ENCODE data around the gene XYLT1. TPM values are rescaled to one million over a fixed set of nuclear protein-coding genes. Genes with fewer than 3 reads are reported as not detected.
A peak's percentile ranks its signal among the peaks of the same experiment; 100 is the strongest.

The XYLT1 gene
- total and polyA plus RNA-seq, 4 experiments from 2014 or later, result 1.4 to 48.5 (median 24.5) TPM

DNA sequence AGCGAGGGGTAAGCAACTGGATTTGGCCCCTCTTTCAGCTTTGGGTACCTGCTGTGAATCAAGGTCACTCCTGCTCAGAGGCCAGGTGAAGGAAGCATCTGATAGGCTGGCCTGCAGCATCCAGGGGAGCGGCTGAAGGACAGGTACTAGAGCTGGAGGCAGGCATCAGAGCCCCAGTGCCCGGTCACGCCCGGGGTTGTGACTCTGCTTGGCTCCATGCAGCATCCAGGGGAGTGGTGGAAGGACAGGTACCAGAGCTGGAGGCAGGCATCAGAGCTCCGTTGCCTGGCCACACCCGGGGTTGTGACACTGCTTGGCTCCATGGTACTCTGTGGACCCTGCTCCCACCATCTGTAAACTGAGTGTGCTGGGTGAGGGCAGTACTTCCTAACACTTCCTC is 189.7 kb downstream of the XYLT1 start:
- intact Hi-C loops (cut with micrococcal nuclease), result no loop called here
- H3K9me3 ChIP-seq (ENCODE audit: control insufficient read depth in 1 of 2, low read length in 2 of 2), result no peaks in the 10 kb centered on the region
- Mint-ChIP-seq H3K4me1 (peaks cover 23 to 43% (median 27%) of the 10 kb centered on the region in 4 donors), H3K9me3 (no peaks in the 10 kb centered on the region), H3K36me3 (no peaks in the 10 kb centered on the region), H3K4me3 (no peak overlapping the region), H3K27ac (peak overlapping the region in 2 of 7 donors; percentile 2 to 66), H3K27me3 (no peaks in the 10 kb centered on the region)
- H3K36me3 ChIP-seq (ENCODE audit: insufficient read depth, low read length), result no peaks in the 10 kb centered on the region
- no peak for DNase-seq
- H3K27me3 ChIP-seq (ENCODE audit: insufficient read depth, low read length), result no peaks in the 10 kb centered on the region
- H3K4me1 ChIP-seq (ENCODE audit: insufficient read depth, low read length), result peaks cover 2% of the 10 kb centered on the region
- H3K4me3 ChIP-seq (ENCODE audit: low read length in 2 of 2), result no peak overlapping the region
- no peak overlapping the region for H3K27ac ChIP-seq (ENCODE audit: low read depth, low read length)
- POLR2A ChIA-PET (ENCODE audit: partially characterized antibody), result interaction anchor here (1.4 kb wide), 1 partner anchor 89 kb away, joined by 4 read pairs; no protein-coding TSS in a partner anchor
- CTCF ChIA-PET (ENCODE audit: partially characterized antibody), result no interaction called here

DNA sequence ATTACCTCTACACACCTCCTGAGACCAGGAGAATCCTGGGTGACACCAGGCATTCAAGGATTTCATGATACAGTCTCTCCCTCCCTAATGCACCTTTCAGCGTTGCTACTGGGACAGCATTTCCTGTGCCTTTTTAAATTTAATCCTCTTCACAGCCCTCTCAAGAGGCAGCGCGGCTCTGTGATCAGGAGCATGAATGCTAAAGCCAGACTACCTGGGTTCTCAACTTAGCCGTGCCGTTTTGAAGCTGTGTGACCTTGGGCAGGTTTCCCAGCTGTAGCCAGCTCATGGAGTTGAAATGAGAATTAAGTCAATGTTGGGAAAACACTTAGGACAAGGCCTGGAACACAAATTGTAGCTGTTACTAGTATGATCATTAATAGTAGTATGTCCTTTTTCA is 191.8 kb downstream of the XYLT1 start:
- Mint-ChIP-seq H3K4me1 (peaks cover 31 to 53% (median 36%) of the 10 kb centered on the region in 4 donors), H3K27me3 (no peaks in the 10 kb centered on the region), H3K9me3 (no peaks in the 10 kb centered on the region), H3K27ac (peak overlapping the region in 2 of 7 donors; percentile 15 to 58), H3K36me3 (no peaks in the 10 kb centered on the region), H3K4me3 (no peak overlapping the region)
- intact Hi-C loops (cut with micrococcal nuclease), result loop anchor here (5.0 kb wide), 1 partner anchor 188 kb away; no protein-coding TSS in a partner anchor
- Histone ChIP-seq H3K27ac (ENCODE audit: low read depth, low read length) (no peak overlapping the region), H3K27me3 (ENCODE audit: insufficient read depth, low read length) (no peaks in the 10 kb centered on the region), H3K36me3 (ENCODE audit: insufficient read depth, low read length) (no peaks in the 10 kb centered on the region), H3K4me3 (ENCODE audit: low read length in 2 of 2) (no peak overlapping the region), H3K4me1 (ENCODE audit: insufficient read depth, low read length) (peaks cover 16% of the 10 kb centered on the region), H3K9me3 (ENCODE audit: control insufficient read depth in 1 of 2, low read length in 2 of 2) (no peaks in the 10 kb centered on the region)
- CTCF ChIA-PET (ENCODE audit: partially characterized antibody), result interaction anchor here (1.1 to 3.2 kb wide), 8 partner anchors 9 to 189 kb away, joined by 3 to 12 read pairs (median 3); no protein-coding TSS in a partner anchor
- POLR2A ChIA-PET (ENCODE audit: partially characterized antibody), result no interaction called here
- no peak for DNase-seq

DNA sequence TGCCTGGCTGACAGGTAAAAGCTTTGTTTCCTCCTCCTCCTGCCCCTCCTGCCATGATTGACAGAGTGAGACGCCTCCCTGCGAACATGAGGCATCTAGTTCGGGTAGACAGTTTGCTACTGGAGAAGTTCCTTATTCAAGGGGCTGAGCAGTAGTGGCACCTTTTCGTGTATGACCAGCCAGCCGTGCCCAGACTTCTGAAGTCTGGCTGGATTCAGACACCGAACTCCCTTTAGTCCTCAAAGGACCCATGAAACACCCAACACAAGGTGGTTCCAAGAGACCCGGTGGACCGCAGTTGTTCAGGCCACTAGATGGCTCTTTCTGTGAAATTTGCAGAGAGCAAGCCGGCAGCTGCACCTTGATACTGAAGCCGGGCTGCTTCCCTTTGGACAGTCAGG is 192.8 kb downstream of the XYLT1 start:
- peak overlapping the region in 3 of 7 donors; percentile 3 to 74 (median 64) for H3K27ac Mint-ChIP-seq
- peaks cover 16% of the 10 kb centered on the region for H3K4me1 ChIP-seq (ENCODE audit: insufficient read depth, low read length)
- H3K36me3 ChIP-seq (ENCODE audit: insufficient read depth, low read length), result no peaks in the 10 kb centered on the region
- POLR2A ChIA-PET (ENCODE audit: partially characterized antibody), result no interaction called here
- H3K4me3 Mint-ChIP-seq, result no peak overlapping the region
- CTCF ChIA-PET (ENCODE audit: partially characterized antibody), result interaction anchor here (1.3 to 3.2 kb wide), 6 partner anchors 9 to 190 kb away, joined by 3 to 12 read pairs (median 4); no protein-coding TSS in a partner anchor
- H3K4me1 Mint-ChIP-seq, result peaks cover 30 to 55% (median 37%) of the 10 kb centered on the region in 4 donors
- H3K9me3 Mint-ChIP-seq, result no peaks in the 10 kb centered on the region
- H3K36me3 Mint-ChIP-seq, result no peaks in the 10 kb centered on the region
- no peak for DNase-seq
- H3K4me3 ChIP-seq (ENCODE audit: low read length in 2 of 2), result no peak overlapping the region
- no peaks in the 10 kb centered on the region for H3K27me3 Mint-ChIP-seq
- no peak overlapping the region for H3K27ac ChIP-seq (ENCODE audit: low read depth, low read length)
- intact Hi-C loops (cut with micrococcal nuclease), result loop anchor here (5.0 kb wide), 1 partner anchor 189 kb away; no protein-coding TSS in a partner anchor
- H3K27me3 ChIP-seq (ENCODE audit: insufficient read depth, low read length), result no peaks in the 10 kb centered on the region
- no peaks in the 10 kb centered on the region for H3K9me3 ChIP-seq (ENCODE audit: control insufficient read depth in 1 of 2, low read length in 2 of 2)

DNA sequence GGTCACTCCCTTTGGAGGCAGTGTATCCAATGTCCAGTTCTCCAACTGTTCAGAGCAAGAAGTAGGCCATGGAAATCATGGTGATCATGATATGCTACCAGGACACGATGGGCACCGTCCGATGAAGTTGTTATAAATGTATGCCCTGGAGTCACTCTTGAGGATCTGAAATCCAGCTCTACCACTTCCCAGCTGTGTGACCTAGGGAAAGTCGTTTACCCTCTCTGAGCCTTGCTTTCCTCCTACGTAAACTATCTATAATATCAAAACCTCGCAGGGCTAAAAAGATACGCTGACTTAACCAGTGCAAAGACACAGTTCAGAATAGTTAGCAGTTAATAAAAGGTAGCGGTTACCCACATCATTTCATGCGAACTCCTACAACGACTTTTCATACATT is 194.2 kb downstream of the XYLT1 start:
- no peak for DNase-seq
- intact Hi-C loops (cut with micrococcal nuclease), result loop anchor here (5.0 kb wide), 1 partner anchor 191 kb away; no protein-coding TSS in a partner anchor
- H3K4me1 Mint-ChIP-seq, result peaks cover 30 to 63% (median 44%) of the 10 kb centered on the region in 4 donors
- Histone ChIP-seq H3K4me1 (ENCODE audit: insufficient read depth, low read length) (peaks cover 20% of the 10 kb centered on the region), H3K27ac (ENCODE audit: low read depth, low read length) (no peak overlapping the region), H3K4me3 (ENCODE audit: low read length in 2 of 2) (no peak overlapping the region), H3K27me3 (ENCODE audit: insufficient read depth, low read length) (no peaks in the 10 kb centered on the region), H3K36me3 (ENCODE audit: insufficient read depth, low read length) (no peaks in the 10 kb centered on the region), H3K9me3 (ENCODE audit: control insufficient read depth in 1 of 2, low read length in 2 of 2) (no peaks in the 10 kb centered on the region)
- ChIA-PET POLR2A (ENCODE audit: partially characterized antibody) (no interaction called here), CTCF (ENCODE audit: partially characterized antibody) (interaction anchor here (1.3 to 3.2 kb wide), 2 partner anchors 11 to 191 kb away, joined by 3 to 12 read pairs; no protein-coding TSS in a partner anchor)
- H3K9me3 Mint-ChIP-seq, result no peaks in the 10 kb centered on the region
- no peaks in the 10 kb centered on the region for H3K27me3 Mint-ChIP-seq
- H3K27ac Mint-ChIP-seq, result peak overlapping the region in 5 of 7 donors; percentile 19 to 84 (median 38)
- no peak overlapping the region for H3K4me3 Mint-ChIP-seq
- H3K36me3 Mint-ChIP-seq, result peaks cover 0 to 4% of the 10 kb centered on the region in 2 donors

DNA sequence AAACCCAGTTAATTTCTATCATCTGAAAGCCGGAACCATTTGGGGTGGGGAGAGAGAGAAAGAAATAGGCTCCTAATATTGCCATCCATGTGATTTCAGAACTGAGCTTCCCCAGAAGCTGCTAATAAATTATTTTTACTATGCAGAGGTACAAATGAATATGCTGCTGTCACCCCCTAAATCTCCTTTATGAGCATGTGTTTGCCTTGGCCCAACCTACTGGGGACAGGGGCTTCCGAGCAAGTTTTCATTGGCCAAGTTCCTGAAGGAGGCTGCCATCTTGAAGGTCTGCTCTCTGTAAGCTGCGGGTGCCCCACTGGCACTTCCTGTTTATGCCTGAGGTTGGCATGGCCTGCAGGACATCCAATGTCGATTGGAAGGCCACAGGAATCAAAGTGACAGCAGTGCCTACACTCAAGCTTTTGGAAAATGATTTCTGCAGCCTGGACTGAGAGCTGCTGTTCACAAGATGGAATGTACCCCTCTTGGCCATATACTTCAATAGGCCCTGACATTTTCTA is 194.7 kb downstream of the XYLT1 start:
- ChIA-PET CTCF (ENCODE audit: partially characterized antibody) (interaction anchor here (1.3 kb wide), 1 partner anchor 12 kb away, joined by 3 read pairs; no protein-coding TSS in a partner anchor), POLR2A (ENCODE audit: partially characterized antibody) (no interaction called here)
- Histone ChIP-seq H3K4me1 (ENCODE audit: insufficient read depth, low read length) (peaks cover 20% of the 10 kb centered on the region), H3K36me3 (ENCODE audit: insufficient read depth, low read length) (no peaks in the 10 kb centered on the region), H3K4me3 (ENCODE audit: low read length in 2 of 2) (no peak overlapping the region), H3K27me3 (ENCODE audit: insufficient read depth, low read length) (no peaks in the 10 kb centered on the region), H3K9me3 (ENCODE audit: control insufficient read depth in 1 of 2, low read length in 2 of 2) (no peaks in the 10 kb centered on the region), H3K27ac (ENCODE audit: low read depth, low read length) (no peak overlapping the region)
- H3K4me3 Mint-ChIP-seq, result peak overlapping the region in 1 of 8 donors; percentile 53
- H3K27me3 Mint-ChIP-seq, result no peaks in the 10 kb centered on the region
- peaks cover 33 to 69% (median 48%) of the 10 kb centered on the region in 4 donors for H3K4me1 Mint-ChIP-seq
- intact Hi-C loops (cut with micrococcal nuclease), result loop anchor here (5.0 kb wide), 1 partner anchor 191 kb away; no protein-coding TSS in a partner anchor
- DNase-seq, result no peak
- peaks cover 0 to 4% of the 10 kb centered on the region in 2 donors for H3K36me3 Mint-ChIP-seq
- peak overlapping the region; percentile 16 to 86 (median 43) for H3K27ac Mint-ChIP-seq
- no peaks in the 10 kb centered on the region for H3K9me3 Mint-ChIP-seq

DNA sequence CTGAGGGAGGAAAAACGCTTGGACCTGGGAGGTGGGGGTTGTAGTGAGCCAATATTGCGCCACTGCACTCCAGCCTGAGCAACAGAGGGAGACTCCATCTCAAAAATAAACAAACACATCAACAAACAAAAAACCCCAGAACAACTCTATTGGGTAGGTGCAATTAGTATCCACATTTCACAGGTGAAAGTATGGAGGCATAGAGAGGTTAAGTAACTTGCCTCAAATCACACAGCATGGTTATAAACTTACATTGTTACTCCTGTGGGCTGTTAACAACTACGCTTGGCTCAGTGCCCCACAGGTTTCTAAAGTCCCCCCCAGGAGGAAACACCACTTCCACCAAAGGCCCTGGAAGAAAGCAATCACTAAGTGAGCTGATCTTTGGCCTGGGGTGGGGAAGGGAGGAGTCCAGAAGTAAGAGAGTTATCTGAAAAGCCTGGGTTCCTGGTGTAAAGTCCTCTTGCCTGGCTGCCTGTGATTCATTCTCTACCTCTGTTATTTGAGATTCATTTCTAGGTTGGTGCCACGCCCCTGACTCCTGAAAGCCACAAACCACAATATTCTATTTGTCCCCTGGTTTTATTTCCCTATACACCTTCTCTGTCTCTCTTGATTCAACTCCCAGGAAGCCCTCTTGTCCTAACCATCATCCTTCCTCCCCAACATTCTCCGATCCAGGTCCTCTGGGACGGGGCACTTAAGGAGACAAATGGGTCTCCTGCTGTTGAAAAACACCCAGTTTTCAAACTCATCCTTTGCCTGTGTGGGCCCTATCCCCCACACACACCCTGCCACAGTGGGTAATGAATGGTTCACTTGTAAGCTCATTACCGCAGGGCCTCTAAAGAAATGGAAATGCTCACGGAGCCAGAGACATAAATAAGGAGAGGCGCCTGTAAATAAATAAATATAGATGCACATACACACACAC is 195.4 kb downstream of the XYLT1 start:
- Histone ChIP-seq H3K27ac (ENCODE audit: low read depth, low read length) (no peak overlapping the region), H3K36me3 (ENCODE audit: insufficient read depth, low read length) (no peaks in the 10 kb centered on the region), H3K27me3 (ENCODE audit: insufficient read depth, low read length) (no peaks in the 10 kb centered on the region), H3K4me1 (ENCODE audit: insufficient read depth, low read length) (peaks cover 20% of the 10 kb centered on the region), H3K9me3 (ENCODE audit: control insufficient read depth in 1 of 2, low read length in 2 of 2) (no peaks in the 10 kb centered on the region), H3K4me3 (ENCODE audit: low read length in 2 of 2) (no peak overlapping the region)
- intact Hi-C loops (cut with micrococcal nuclease), result loop anchor here (5.0 kb wide), 1 partner anchor 192 kb away; no protein-coding TSS in a partner anchor
- Mint-ChIP-seq H3K9me3 (no peaks in the 10 kb centered on the region), H3K4me1 (peaks cover 35 to 72% (median 51%) of the 10 kb centered on the region in 4 donors), H3K27me3 (no peaks in the 10 kb centered on the region), H3K27ac (peak overlapping the region; percentile 16 to 87 (median 70)), H3K4me3 (peak overlapping the region in 5 of 8 donors; percentile 1 to 53 (median 2)), H3K36me3 (peaks cover 0 to 4% of the 10 kb centered on the region in 2 donors)
- ChIA-PET CTCF (ENCODE audit: partially characterized antibody) (interaction anchor here (1.3 kb wide), 1 partner anchor 12 kb away, joined by 3 read pairs; no protein-coding TSS in a partner anchor), POLR2A (ENCODE audit: partially characterized antibody) (no interaction called here)
- DNase-seq, result no peak
